Type B pancreatic cell (in vitro differentiated cells): ENCODE results near the gene ABCF1. TPM values are rescaled to one million over a fixed set of nuclear protein-coding genes. Genes with fewer than 3 reads are reported as not detected.

Experiments
- DNase-seq: peaks from one replicate; pipeline ENCODE4 v3.0.0; 2021; ENCODE audit warnings: mixed read lengths; ENCODE audit not compliant: unreplicated experiment; ENCODE audit errors: extremely low spot score
- H3K27ac Mint-ChIP-seq: 2 replicates; pipeline ENCODE4 v1.8.0; 2021; ENCODE audit warnings: mild to moderate bottlenecking, mixed read lengths
- H3K27me3 Mint-ChIP-seq: 2 replicates; pipeline ENCODE4 v1.8.0; 2021; ENCODE audit warnings: mixed read lengths
- H3K36me3 Mint-ChIP-seq: 2 replicates; pipeline ENCODE4 v1.8.0; 2021; ENCODE audit warnings: mixed read lengths
- H3K4me1 Mint-ChIP-seq: one replicate; pipeline ENCODE4 v1.8.0; 2021; ENCODE audit warnings: mixed read lengths; ENCODE audit not compliant: unreplicated experiment
- H3K4me3 Mint-ChIP-seq: 2 replicates; pipeline ENCODE4 v1.8.0; 2021; ENCODE audit warnings: mild to moderate bottlenecking, mixed read lengths
- H3K9me3 Mint-ChIP-seq: 2 replicates; pipeline ENCODE4 v1.8.0; 2021; ENCODE audit warnings: mixed read lengths
- total RNA-seq: library from RNA; stranded (reverse); gene quantifications from 2 replicates; pipeline ENCODE4 v1.2.1, GENCODE V29; 2021; ENCODE audit warnings: low replicate concordance
- TF ChIP-seq, protein P1 (sequence below): fragments of 200-600 bp; sonication (generic); conservative IDR thresholded peaks from 2 replicates; pipeline ENCODE4 v1.5.0; 2021; ENCODE audit warnings: antibody characterized with exemption, mild to moderate bottlenecking

Gene ABCF1
- total RNA-seq, 1 donor from 2014 or later: 69.2 TPM

DNA sequence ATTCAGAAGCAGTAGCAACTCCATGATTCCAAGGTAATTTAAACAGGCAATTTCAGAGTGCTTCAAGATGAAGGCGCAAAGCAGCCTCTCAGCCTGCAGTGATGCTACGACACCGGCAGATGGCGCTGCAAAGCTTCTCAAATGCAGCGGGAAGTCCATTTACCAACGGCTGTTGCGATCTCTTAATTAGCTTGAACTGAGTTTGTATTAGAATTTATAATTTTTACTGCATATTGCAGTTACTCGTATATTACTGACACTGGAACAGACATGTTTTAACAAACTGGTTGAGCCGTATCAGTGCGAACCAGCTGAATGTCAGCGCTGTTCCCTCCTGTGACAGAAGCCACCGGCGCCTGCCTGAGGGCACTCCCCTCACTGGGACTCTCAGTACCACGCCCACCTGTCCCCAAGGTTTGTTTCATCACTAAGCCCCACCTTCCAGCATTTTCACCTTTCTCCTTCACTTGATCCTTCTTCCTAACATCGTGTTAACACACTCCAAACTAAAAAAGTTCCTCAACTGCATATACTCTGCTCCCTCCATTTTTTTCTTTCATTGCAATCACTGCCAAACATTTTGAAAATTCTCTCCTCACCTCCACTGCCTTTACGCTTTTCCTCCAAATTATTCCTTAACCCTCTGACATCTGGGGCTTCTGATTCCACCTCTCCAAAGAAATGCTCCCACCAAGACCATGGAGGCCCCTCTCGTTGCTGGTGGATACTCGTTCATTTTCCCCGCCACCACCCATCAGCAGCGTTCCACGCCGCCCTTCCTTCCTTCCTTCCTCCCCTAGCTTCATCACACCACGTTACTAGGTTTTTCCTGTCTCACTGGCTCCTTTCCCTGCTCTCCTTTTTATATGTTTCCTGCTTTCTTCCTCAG lies 29.5 kb upstream of the ABCF1 start:
- Mint-ChIP-seq H3K27ac (peak overlapping the region; percentile 8), H3K9me3 (no peaks in the 10 kb centered on the region), H3K4me1 (peaks cover 5% of the 10 kb centered on the region), H3K4me3 (peak overlapping the region; percentile 72), H3K27me3 (peaks cover 11% of the 10 kb centered on the region), H3K36me3 (no peaks in the 10 kb centered on the region)
- DNase-seq: peak; percentile 79
- TF ChIP-seq, protein P1, sequence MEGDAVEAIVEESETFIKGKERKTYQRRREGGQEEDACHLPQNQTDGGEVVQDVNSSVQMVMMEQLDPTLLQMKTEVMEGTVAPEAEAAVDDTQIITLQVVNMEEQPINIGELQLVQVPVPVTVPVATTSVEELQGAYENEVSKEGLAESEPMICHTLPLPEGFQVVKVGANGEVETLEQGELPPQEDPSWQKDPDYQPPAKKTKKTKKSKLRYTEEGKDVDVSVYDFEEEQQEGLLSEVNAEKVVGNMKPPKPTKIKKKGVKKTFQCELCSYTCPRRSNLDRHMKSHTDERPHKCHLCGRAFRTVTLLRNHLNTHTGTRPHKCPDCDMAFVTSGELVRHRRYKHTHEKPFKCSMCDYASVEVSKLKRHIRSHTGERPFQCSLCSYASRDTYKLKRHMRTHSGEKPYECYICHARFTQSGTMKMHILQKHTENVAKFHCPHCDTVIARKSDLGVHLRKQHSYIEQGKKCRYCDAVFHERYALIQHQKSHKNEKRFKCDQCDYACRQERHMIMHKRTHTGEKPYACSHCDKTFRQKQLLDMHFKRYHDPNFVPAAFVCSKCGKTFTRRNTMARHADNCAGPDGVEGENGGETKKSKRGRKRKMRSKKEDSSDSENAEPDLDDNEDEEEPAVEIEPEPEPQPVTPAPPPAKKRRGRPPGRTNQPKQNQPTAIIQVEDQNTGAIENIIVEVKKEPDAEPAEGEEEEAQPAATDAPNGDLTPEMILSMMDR: peak; percentile 100

DNA sequence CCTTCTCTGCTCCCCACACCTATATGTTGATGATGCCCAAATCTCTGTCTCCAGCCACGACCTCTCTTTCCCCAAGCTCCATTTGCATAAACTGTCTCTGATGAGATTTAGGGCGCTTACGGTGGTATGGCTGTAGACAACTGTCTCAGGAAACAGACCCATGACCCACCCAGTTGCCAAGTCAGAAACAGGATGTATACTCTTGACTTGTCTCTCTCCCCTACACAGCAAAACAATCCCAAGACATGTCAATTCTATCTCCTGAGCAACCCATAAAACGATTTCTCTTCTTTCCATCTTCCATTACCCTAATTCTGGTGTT lies 28.9 kb upstream of the ABCF1 start:
- peaks cover 11% of the 10 kb centered on the region for H3K27me3 Mint-ChIP-seq
- H3K4me3 Mint-ChIP-seq: peak overlapping the region; percentile 72
- H3K27ac Mint-ChIP-seq: no peak overlapping the region

DNA sequence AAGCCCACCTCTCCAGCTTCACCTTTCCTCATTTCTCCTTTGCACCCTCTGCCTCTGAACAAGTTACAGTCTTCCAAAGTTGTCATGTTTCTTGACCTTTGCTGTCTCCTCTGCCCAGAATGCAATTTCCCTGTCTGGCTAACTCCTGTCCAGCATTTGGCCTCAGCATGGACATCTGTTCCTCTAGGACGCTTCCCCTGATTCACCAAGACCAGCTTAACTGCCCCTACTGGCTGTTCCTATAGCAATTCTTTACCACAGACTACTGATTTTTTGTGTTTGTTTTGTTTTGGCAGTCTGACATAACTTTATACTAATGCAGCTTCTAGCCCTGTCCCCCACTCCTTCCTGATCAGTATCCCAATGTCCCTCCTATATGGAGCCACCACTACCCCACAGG lies 28.3 kb upstream of the ABCF1 start:
- H3K36me3 Mint-ChIP-seq: no peaks in the 10 kb centered on the region
- H3K4me3 Mint-ChIP-seq: peak overlapping the region; percentile 24
- H3K27me3 Mint-ChIP-seq: peaks cover 11% of the 10 kb centered on the region
- TF ChIP-seq, protein P1: peak; percentile 36
- H3K4me1 Mint-ChIP-seq: peaks cover 5% of the 10 kb centered on the region
- H3K27ac Mint-ChIP-seq: no peak overlapping the region
- DNase-seq: no peak
- no peaks in the 10 kb centered on the region for H3K9me3 Mint-ChIP-seq

More for the DNA sequence above, 28.9 kb upstream of the ABCF1 start:
- Mint-ChIP-seq H3K36me3 (no peaks in the 10 kb centered on the region), H3K9me3 (no peaks in the 10 kb centered on the region), H3K4me1 (peaks cover 5% of the 10 kb centered on the region)
- TF ChIP-seq, protein P1: no peak
- DNase-seq: no peak

DNA sequence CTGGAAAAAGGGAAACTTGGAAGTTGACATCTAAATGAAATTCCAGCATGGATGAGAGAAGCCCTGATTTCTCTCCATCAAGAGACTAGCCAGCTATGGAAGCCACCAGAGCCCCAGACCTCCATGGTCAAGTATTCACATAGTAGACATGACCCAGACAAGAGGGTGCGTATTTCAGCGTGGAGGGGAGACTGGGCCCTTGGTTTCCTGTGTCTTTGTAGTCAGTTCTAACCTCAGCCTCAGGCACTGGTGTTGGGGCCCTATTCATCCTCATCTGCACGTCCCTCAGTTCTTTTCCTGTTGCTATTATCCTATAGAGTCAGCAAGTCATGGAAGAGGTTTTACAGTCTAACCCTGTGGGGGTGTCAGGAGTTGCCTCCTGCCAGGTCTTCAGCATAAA lies 27.4 kb upstream of the ABCF1 start:
- H3K9me3 Mint-ChIP-seq: no peaks in the 10 kb centered on the region
- no peak overlapping the region for H3K4me3 Mint-ChIP-seq
- TF ChIP-seq, protein P1: no peak
- H3K27ac Mint-ChIP-seq: no peak overlapping the region
- no peaks in the 10 kb centered on the region for H3K36me3 Mint-ChIP-seq
- DNase-seq: no peak
- peaks cover 11% of the 10 kb centered on the region for H3K27me3 Mint-ChIP-seq
- peaks cover 5% of the 10 kb centered on the region for H3K4me1 Mint-ChIP-seq

DNA sequence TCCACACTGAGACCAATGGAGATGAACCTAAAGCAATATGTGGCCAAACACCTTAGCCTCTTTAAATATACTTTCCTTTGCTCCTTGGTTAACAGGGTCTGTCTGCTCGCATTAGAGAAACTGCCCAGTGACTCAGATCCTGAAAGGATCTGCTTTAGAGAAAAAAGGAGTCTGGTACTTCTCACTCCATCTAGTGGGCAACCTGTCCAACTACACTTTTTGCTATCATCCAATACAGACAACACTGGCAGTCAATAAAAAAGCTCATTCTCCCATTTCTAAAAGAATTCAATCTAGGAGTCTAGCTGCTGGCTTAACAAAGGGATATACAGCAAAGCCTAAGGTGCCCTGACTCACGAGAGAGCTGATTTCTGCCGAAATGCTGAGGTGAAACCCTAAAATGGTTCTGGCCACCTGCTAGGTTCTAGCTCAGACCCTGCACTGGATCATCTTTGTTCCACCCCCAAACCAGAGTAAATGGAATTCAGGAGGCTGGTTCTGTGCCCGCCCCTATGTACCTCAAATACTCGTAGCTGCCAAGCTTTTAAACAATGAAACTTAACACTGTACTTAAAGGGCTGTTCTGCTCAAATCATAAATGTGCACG lies 26.5 kb upstream of the ABCF1 start:
- no peak for DNase-seq

More for the DNA sequence above, 26.5 kb upstream of the ABCF1 start:
- H3K36me3 Mint-ChIP-seq: peaks cover 6% of the 10 kb centered on the region
- H3K27me3 Mint-ChIP-seq: peaks cover 11% of the 10 kb centered on the region
- peak overlapping the region; percentile 14 for H3K27ac Mint-ChIP-seq
- TF ChIP-seq, protein P1: peak; percentile 84
- H3K4me1 Mint-ChIP-seq: peaks cover 5% of the 10 kb centered on the region
- H3K4me3 Mint-ChIP-seq: no peak overlapping the region
- no peaks in the 10 kb centered on the region for H3K9me3 Mint-ChIP-seq
